Superior temporal gyrus (tissue), 1 donor: ENCODE data around the gene ADAM12.

Source experiments
- DNase-seq: peaks from one replicate; pipeline ENCODE4 v3.0.0-alpha.2; 2016; ENCODE audit errors: extremely low spot score

Gene ADAM12

DNA sequence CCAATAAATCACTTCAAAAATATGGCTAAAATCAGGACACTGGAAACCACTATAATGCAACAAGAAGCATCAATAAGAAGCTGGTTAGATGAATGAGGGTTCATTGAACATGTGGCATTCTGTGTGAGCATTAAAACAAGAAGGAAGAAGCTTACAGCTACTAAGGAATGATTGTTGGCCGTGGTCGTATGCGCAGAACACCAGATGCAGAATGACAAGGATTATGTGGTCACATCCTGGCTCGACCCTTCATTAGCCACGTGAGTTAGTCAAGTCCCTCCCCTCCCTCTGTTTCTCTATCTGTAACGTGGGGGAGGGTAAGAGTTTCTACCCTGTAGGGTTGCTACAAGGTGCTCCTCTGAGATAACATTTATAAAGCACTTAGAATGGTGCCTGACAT is 174.3 kb downstream of the ADAM12 start:
- DNase-seq = no peak

- no peak for DNase-seq
These were observed 175.5 kb downstream of the ADAM12 start for GRCh38 chr10:126212738-126213137.

- DNase-seq = no peak
These were observed 178.1 kb downstream of the ADAM12 start for GRCh38 chr10:126210051-126210651.

DNA sequence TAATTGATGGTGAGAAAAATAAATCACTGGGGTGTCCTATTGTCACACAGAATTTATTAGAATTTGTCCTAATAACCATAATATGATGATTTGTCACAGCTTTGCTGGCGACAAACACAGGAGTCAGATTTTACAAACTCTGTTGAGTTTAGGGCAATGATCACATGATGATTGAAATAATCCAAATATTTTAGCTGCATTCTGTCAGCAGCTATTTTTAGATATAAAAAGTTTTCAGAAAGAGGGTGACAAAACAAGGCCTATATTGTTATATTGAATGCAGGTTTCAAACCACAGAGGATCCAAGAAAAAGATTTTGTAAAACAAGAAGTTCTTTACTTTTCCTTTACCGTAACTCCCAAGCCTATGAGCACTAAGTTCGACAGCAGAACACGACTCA is 178.8 kb downstream of the ADAM12 start:
- no peak for DNase-seq

- DNase-seq = peak; percentile 42
These were observed 179.5 kb downstream of the ADAM12 start for GRCh38 chr10:126208726-126209302.

GRCh38 chr10:126207851-126208250 is 180.4 kb downstream of the ADAM12 start:
- DNase-seq = no peak

GRCh38 chr10:126207313-126207771 is 180.9 kb downstream of the ADAM12 start:
- DNase-seq = no peak

- DNase-seq = no peak
These were observed 182.6 kb downstream of the ADAM12 start for GRCh38 chr10:126205486-126206205.

GRCh38 chr10:126204320-126204719 is 184.0 kb downstream of the ADAM12 start:
- DNase-seq = no peak

- DNase-seq = no peak
These were observed 184.5 kb downstream of the ADAM12 start for GRCh38 chr10:126203746-126204145.

DNA sequence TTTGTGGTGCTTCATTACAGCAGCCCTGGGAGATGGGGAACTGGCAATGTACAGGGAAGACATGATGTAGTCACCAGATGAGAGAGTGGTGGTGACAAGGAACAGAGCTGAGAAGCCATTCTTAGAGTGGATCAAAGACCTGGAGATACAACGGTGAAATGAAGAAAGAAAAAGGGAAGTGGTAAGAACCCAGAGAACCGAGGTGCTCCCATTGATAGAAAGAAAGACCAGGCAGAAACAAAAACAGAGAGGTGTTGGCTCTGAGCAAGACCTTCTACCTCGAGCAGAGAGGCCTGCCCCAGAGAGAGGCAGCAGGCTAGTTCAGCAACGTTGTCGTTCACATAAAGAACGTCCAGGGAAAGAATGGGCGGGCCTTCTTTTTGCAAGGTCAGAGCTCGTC is 186.7 kb downstream of the ADAM12 start:
- no peak for DNase-seq

DNA sequence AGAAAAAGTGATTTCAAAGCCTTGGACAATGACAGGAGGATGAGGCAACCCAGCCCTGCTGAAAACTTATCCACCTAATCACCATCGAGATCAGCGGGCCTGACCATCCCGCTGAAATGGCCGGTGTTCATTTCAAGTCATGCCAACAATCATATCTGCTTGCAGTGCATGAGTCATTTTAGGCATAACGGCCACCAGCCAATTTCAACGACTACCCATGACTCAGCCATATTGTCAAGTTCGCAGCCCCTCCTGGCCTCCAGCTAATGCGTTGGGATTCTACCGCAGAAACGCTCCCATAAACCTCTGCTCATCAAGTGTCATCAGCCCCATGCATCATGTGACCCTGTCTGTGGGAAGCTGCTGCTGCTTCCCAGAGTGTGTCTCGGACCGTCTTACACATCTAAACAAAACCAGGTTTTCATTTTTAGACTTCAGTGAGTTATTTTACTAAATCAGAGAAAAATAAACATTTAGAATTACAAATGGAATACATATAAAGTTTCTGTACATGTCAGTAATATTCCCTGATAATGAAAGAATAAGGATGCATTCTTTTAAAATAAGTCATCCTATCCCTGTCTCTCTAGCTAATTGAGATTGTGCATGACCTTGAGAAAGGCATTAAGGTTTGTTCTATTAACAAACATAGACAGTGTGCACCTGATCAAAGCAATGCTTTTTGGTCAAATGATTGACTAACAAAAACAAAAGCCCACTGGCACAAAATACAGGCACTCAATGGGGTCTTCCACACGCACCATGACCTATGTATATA is 188.9 kb downstream of the ADAM12 start:
- DNase-seq = no peak

- DNase-seq = no peak
These were observed 189.6 kb downstream of the ADAM12 start for GRCh38 chr10:126198681-126199080.

GRCh38 chr10:126197036-126197543 is 191.2 kb downstream of the ADAM12 start:
- DNase-seq = no peak

DNA sequence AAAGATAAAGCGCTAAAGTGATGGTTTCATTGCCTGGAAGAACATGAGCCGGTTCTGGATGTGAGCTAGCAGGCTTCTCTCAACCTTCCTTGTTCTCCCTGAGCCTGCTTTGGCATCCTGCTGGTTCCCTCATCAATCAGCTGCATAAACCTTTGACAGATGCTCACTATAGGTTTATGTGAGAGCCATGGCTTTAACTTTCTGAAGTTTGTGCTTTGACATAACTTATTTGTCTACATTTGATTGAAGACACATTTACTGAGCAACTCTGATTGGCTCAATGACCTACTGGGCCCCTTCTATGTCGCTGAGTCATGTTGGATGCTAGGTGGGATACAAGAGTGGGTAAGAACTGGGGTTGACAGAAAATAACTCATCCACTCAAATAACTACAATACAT is 192.0 kb downstream of the ADAM12 start:
- DNase-seq = no peak

DNA sequence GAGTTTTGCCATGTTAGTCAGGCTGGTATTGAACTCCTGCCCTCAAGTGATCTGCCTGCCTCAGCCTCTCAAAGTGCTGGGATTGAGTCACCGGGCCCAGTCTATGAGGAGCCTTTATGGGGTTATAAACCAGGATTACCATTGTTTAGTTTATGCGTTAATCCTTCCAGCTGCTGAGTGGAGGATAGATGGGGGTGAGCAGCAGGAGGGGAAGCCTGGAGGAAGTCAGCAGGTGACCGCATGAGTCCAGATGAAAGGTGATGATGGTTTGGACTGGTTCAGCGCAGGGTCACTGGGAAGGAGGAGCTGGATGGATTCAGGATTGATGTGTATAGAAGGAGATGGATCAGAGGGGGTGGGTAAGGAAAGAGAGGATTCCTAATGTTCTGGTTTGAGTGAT is 197.1 kb downstream of the ADAM12 start:
- DNase-seq = no peak

DNA sequence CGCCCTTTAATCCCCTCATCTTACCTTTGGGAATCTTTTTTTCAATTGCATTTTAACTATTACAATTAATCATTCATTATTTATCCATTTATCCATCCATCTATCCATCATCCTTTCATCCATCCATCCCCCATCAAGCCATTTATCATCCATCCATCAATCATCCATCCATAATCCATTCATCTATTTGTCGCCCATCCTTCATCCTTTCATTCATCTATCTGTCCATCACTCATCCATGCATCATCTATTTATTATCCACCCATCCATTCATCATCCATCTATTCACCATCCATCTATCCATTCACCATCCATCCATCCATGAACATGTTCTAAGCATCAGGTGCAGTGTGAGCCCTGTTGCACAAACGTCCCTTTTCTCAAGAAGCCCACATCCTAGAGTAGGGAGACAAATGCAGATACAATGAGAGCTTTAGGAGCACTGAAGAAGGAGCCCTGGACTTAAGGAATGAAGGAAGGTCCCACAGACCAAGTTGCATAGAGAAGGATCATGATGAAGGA is 199.5 kb downstream of the ADAM12 start:
- no peak for DNase-seq

DNA sequence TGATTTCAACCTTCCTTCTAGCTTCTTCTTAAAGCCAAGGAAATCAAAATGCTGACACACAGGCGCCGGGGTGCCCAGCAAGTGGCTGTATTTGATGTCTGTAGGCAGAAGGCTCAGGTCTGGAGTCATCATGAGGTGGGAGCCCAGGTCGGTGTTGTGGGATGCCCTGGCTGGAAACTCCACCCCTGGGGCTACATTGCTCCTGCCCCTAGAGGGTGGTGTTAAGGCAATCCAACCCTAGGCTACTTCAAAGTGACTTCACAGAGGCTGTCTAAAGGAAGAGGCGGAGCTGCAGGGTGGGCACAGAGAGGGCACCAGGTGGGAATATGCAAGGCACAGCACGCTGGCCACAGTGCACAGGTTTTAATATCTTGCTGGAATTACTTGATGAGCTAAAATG is 200.9 kb downstream of the ADAM12 start:
- DNase-seq = no peak

- no peak for DNase-seq
These were observed 201.5 kb downstream of the ADAM12 start for GRCh38 chr10:126186766-126187165.

DNA sequence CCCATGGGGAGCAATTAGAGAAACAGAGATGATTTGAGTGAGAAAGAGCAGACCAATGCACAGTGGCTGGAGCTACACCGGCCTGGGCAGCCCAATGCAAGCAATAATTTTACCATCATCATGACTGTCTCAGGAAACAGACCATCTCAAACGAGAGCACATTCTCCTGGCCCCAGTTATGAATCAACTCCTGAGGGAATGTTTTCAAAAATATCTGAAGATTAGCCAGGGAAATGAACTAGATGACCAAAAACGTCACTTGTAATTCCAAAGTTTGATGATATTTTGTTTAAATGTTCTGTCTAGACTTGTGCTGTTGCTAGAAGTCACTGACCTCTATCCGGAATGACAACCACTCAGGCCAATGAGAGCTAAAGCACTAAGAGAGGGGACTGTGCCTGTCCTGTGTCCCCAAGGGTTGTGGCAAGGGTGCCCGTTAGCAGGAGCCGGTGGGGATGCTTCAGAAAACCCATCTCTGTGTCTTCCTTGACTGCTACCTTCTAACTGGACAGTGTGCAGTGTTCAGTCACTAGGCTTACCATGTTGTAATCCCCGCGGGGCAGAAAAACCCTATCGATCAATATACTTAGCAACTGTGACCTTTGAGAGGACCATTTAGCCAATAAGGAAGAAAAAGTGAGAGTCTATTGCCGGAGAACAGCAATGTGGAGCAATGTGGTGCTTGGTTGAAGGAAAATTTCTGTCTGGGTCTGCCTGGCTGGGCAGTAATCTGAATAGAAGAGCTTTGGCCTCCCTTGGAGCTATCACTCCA is 202.4 kb downstream of the ADAM12 start:
- no peak for DNase-seq

GRCh38 chr10:126181626-126182025 is 206.7 kb downstream of the ADAM12 start:
- no peak for DNase-seq
